GM12872 (cell line): ENCODE data around the gene MAP2.

Source experiments
- TF ChIP-seq, protein P1 (sequence below): IDR thresholded peaks from 3 replicates; pipeline ENCODE4 v1.5.1; 2011; ENCODE audit warnings: low read depth, mild to moderate bottlenecking, low read length, moderate library complexity; ENCODE audit not compliant: insufficient read depth

Gene MAP2

DNA sequence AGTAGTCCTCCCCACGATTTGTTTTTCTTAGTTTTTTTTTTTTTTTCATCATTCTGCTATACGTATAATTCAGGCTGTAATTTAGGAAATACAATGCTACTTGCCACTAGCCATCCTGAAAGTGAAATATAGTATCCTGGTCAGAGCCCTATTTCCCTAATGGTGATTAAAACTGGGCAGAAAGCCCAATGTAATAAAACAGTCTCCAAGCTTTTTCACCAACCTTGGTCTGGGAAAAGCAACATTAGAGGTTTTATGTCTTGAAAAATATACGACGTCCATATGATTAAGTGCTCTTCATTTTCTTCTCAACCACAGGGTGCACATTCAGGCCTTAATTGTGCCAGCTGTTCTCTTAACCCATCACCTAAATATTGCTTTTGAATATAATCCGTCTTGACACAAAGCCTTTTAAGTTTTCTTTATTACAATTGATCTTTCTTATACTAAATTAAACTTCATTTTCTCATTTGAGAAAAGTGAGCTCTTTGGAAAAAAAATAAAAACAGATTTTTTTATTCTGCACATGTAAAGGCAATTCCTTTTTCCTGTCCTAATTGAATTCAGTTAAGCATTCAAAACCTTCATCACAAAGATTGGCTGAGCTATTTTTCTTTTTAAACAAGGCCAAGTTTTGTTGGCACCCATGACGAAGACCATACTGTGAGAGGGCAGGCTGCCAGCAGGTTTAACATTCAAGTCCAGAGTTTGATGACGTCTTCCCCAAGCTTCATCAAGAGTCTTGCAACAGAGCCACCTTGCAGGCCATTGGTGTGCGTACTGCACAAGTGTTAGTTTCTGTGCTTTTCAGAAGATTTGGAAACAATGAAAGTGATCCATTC lies 52.7 kb downstream of the MAP2 start:
- TF ChIP-seq, protein P1, sequence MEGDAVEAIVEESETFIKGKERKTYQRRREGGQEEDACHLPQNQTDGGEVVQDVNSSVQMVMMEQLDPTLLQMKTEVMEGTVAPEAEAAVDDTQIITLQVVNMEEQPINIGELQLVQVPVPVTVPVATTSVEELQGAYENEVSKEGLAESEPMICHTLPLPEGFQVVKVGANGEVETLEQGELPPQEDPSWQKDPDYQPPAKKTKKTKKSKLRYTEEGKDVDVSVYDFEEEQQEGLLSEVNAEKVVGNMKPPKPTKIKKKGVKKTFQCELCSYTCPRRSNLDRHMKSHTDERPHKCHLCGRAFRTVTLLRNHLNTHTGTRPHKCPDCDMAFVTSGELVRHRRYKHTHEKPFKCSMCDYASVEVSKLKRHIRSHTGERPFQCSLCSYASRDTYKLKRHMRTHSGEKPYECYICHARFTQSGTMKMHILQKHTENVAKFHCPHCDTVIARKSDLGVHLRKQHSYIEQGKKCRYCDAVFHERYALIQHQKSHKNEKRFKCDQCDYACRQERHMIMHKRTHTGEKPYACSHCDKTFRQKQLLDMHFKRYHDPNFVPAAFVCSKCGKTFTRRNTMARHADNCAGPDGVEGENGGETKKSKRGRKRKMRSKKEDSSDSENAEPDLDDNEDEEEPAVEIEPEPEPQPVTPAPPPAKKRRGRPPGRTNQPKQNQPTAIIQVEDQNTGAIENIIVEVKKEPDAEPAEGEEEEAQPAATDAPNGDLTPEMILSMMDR: no peak

DNA sequence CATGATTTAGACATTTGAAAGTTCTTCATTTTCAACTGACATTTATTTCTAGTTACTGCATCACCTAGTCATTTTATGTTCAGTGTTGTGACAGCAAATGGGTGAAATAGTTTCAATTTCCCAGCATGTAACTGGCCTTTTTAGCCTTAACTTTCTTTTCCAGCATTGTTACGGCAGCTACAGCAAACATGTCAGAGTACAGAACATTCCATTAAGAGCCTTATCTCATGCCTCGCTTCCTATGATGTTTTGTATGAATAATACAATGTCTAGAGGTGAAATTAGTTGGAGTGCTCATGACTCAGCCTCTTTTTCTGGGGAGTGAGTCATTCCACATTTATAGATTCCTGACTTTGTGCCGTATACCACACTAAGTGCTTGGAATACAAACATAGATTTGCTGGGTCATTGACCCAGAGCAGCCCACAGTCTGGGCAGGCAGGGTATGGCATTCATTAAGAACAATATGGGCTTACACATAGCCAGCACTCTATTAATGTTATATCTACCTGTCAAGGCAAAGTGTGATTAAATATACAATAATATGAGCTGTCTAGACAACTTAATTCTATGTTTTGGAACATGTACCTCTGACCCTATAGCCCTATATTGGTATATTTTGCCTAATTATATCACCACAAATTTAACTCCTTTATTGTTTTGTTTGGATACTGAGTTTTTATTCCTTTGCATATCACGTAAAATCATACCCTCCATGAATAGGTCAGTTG lies 72.2 kb downstream of the MAP2 start:
- TF ChIP-seq, protein P1: no peak

DNA sequence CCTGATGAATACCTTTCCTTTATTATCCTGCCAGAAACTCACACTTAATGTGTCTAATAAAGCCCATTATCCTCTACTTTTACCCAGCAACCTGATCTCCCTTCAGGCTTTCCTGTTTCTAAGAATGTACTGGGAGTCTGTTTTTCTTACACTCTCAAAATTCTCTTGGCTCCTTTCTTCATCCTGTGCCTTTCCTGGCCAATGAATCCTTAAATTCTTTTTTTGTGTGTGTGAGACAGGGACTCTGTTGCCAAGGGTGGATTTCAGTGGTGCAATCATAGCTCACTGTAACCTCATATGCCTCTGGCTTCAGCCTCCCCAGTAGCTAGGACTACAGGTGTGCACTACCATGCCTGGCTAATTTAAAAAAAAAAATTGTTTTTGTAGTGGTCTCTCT lies 72.7 kb downstream of the MAP2 start:
- TF ChIP-seq, protein P1: no peak

DNA sequence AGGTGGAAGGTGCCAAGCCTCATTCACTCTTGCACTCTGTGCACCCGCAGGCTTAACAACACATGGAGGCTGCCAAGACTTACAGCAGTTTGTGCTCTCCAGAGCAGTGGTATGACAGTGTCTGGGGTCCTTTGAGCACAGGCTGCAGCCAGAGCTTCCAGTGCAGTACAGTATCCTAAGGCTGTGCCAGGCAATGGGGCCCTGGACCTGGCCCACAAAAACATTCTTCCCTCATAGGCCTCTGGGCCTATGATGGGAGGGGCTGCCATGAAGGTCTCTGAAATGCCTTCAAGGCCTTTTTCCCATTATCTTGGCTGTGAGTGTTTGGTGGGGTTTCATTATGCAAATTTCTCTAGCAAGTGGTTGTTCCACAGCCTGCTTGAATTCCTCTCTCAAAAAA lies 74.8 kb downstream of the MAP2 start:
- TF ChIP-seq, protein P1: no peak

DNA sequence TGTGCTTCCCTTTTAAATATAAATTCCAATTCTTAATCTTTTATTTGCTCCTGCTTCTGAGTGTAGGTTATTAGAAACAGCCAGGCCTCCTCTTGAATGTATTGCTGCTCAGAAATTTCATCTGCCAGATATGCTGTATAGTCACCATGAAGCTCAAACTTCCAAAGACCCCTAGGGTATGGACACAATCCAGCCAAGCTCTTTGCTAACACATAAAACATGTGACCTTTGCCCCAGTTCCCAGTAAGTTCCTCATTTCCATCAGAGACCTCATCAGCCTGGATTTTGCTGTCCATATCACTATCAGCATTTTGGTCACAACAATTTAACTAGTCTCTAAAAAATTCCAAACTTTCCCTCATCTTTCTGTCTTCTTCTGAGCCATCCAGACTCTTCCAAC lies 75.2 kb downstream of the MAP2 start:
- TF ChIP-seq, protein P1: no peak

DNA sequence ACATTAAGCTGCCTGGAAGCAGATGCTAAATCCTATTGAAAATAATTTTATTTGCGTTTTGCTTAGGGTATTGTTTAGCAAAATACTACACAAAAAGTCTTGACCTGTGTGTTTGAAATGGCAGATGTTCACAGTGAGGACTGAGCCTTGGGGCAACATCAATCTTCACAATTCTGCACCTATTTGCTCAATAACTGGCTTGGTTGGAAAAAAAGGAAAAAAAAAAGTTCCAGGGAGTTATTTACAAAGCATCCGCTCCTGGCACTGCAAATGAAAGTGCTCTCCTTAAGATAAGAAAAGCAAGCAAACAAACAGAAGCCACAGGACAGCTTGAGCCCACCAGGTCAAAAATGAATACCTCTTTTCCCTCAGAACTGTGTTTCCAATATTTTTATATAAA lies 77.7 kb downstream of the MAP2 start:
- TF ChIP-seq, protein P1: no peak

DNA sequence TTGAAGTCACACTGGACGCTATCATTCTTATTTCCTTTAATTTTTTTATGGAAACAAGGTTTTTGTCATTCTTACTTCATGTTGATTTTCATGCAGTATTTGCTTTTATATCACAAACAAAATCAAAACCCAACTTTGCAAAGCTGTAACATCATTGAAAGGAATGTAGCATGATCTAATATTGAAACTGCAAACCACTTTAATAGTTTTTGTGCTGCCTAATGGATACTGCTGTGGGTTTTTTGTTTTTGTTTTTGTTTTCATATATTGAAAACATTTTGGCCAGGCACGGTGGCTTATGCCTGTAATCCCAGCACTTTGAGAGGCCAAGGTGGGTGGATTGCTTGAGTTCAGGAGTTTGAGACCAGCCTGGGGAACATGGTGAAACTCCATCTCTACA lies 81.6 kb downstream of the MAP2 start:
- TF ChIP-seq, protein P1: no peak
